ENCODE measurements around the gene YWHAB.

DNA sequence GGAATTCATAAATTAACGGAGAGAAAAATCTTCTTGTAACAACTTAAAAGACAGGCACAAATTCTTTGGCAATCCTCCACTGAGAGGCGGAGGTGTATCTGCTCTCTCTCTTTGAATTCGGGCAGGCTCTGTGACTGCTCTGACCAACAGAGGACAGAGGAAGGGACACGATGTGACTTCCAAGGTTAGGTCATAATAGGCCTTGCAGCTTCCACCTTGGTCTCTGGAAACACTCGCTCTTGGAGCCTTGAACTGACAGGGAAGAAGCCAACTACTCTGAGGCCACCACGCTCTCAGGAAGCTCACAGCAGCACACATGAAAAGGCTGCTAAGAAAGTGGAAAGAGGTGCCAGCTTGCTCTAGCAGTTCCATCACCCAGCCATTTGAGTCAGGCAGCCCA, 59.8 kb downstream of the YWHAB start:
- TF ChIP-seq POLR2AphosphoS5 (IDR thresholded peaks at IDR 0.05; ENCODE audit: insufficient read depth, low read depth, low read length), result no peak
- TF ChIP-seq, protein P1, sequence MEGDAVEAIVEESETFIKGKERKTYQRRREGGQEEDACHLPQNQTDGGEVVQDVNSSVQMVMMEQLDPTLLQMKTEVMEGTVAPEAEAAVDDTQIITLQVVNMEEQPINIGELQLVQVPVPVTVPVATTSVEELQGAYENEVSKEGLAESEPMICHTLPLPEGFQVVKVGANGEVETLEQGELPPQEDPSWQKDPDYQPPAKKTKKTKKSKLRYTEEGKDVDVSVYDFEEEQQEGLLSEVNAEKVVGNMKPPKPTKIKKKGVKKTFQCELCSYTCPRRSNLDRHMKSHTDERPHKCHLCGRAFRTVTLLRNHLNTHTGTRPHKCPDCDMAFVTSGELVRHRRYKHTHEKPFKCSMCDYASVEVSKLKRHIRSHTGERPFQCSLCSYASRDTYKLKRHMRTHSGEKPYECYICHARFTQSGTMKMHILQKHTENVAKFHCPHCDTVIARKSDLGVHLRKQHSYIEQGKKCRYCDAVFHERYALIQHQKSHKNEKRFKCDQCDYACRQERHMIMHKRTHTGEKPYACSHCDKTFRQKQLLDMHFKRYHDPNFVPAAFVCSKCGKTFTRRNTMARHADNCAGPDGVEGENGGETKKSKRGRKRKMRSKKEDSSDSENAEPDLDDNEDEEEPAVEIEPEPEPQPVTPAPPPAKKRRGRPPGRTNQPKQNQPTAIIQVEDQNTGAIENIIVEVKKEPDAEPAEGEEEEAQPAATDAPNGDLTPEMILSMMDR (IDR thresholded peaks at IDR 0.05; ENCODE audit: extremely low read depth in 1 of 2, insufficient read depth in 1 of 2, low read depth in 1 of 2, low read length in 2 of 2), result no peak
- no peak for TF ChIP-seq GATA2 (IDR thresholded peaks at IDR 0.05; ENCODE audit: insufficient read depth, insufficient read length, low read depth, low read length)
- no peak for TF ChIP-seq POLR2A (IDR thresholded peaks at IDR 0.05; ENCODE audit: low read depth, low read length)
- no peak for TF ChIP-seq EZH2 (IDR thresholded peaks at IDR 0.05; ENCODE audit: borderline replicate concordance, low read depth, low read length, severe bottlenecking)
- TF ChIP-seq, protein P2, sequence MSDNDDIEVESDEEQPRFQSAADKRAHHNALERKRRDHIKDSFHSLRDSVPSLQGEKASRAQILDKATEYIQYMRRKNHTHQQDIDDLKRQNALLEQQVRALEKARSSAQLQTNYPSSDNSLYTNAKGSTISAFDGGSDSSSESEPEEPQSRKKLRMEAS (IDR thresholded peaks at IDR 0.05; ENCODE audit: insufficient read depth, insufficient read length), result no peak
- no peak for TF ChIP-seq MYC (IDR thresholded peaks at IDR 0.05; ENCODE audit: low read depth, low read length)
